Measurements from ENCODE around the gene ILDR2.

Gene ILDR2

DNA sequence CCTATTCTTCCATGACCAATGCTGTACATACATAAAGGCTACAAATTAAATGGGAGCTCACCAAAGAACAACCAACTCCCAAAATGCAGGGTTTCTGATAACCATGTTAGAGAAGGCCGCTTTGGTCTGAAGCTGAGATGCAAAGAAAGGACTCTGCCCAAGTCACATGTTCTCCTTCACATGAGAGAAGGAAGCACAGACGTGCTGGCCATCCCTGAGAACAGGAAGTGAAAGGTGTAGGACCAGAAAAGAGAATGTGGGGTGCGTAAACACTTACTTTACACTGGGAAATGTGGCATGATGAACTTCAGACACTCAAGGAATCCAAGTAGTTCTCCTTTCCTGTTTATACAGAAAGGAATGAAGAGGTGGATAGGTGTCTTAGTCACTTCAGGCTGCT is 67.6 kb downstream of the ILDR2 start:
- Histone ChIP-seq H3K4me3 (ENCODE audit: low read depth, low read length) (no peak overlapping the region), H3K9ac (no peak overlapping the region), H3K27ac (no peak overlapping the region), H3K4me1 (no peaks in the 10 kb centered on the region), H3K79me2 (no peaks in the 10 kb centered on the region), H3K9me3 (ENCODE audit: control insufficient read depth, low read length) (no peaks in the 10 kb centered on the region), H3K27me3 (ENCODE audit: control insufficient read depth, insufficient read depth, low read length) (no peaks in the 10 kb centered on the region), H3K36me3 (ENCODE audit: control insufficient read depth, insufficient read depth, low read length) (no peaks in the 10 kb centered on the region), H2AFZ (no peak overlapping the region), H3K4me2 (ENCODE audit: low read length) (no peak overlapping the region)
- TF ChIP-seq, protein P1, sequence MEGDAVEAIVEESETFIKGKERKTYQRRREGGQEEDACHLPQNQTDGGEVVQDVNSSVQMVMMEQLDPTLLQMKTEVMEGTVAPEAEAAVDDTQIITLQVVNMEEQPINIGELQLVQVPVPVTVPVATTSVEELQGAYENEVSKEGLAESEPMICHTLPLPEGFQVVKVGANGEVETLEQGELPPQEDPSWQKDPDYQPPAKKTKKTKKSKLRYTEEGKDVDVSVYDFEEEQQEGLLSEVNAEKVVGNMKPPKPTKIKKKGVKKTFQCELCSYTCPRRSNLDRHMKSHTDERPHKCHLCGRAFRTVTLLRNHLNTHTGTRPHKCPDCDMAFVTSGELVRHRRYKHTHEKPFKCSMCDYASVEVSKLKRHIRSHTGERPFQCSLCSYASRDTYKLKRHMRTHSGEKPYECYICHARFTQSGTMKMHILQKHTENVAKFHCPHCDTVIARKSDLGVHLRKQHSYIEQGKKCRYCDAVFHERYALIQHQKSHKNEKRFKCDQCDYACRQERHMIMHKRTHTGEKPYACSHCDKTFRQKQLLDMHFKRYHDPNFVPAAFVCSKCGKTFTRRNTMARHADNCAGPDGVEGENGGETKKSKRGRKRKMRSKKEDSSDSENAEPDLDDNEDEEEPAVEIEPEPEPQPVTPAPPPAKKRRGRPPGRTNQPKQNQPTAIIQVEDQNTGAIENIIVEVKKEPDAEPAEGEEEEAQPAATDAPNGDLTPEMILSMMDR (IDR thresholded peaks at IDR 0.05): no peak

DNA sequence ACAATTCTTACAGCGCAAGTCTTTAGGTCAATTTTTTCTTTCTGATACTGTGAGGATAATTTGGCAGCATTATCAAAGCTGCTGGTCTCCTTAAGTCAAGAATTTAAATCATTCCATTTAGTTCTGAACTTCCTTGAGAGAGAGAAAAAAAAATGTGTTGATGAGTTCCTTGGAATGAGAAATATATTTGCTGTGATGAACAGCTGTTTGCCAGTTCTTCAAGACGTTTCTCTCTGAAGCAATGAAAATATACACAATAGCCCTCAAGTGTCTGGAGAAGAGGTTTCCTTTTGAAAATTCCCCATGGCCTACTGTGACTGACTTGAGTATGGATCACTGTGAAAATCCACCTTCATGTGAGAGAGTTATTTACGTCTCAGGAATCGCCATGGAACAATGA is 68.3 kb downstream of the ILDR2 start:
- Histone ChIP-seq H3K4me2 (ENCODE audit: low read length) (no peak overlapping the region), H3K79me2 (no peaks in the 10 kb centered on the region), H3K9ac (no peak overlapping the region), H2AFZ (no peak overlapping the region), H3K9me3 (ENCODE audit: control insufficient read depth, low read length) (no peaks in the 10 kb centered on the region), H3K4me3 (ENCODE audit: low read depth, low read length) (no peak overlapping the region), H3K27ac (no peak overlapping the region), H3K36me3 (ENCODE audit: control insufficient read depth, insufficient read depth, low read length) (no peaks in the 10 kb centered on the region), H3K4me1 (no peaks in the 10 kb centered on the region), H3K27me3 (ENCODE audit: control insufficient read depth, insufficient read depth, low read length) (no peaks in the 10 kb centered on the region)
- TF ChIP-seq, protein P1 (IDR thresholded peaks at IDR 0.05): no peak

DNA sequence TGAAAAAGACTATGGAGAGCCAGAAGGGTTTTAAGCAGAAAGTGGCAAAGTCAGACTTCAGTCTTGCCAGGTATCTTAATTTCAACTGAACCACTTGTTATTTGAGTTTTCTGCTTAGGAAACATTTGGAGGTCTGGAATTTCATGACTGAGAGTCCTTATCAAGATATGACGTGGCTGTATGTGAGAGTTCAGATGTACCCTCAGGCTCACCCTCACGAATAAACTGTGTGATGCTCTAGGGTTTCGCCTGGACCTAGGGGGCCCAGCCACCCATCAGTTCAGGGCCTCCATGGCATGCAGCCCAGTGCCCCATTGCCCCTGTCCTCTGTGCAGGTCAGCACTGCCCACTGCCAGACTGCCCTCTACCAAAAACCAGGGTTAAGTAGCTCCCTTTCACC is 68.7 kb downstream of the ILDR2 start:
- Histone ChIP-seq H3K4me2 (ENCODE audit: low read length) (no peak overlapping the region), H2AFZ (no peak overlapping the region), H3K36me3 (ENCODE audit: control insufficient read depth, insufficient read depth, low read length) (no peaks in the 10 kb centered on the region), H3K79me2 (no peaks in the 10 kb centered on the region), H3K27me3 (ENCODE audit: control insufficient read depth, insufficient read depth, low read length) (no peaks in the 10 kb centered on the region), H3K9ac (no peak overlapping the region), H3K4me1 (no peaks in the 10 kb centered on the region), H3K4me3 (ENCODE audit: low read depth, low read length) (no peak overlapping the region), H3K9me3 (ENCODE audit: control insufficient read depth, low read length) (no peaks in the 10 kb centered on the region), H3K27ac (no peak overlapping the region)
- TF ChIP-seq, protein P1 (IDR thresholded peaks at IDR 0.05): no peak

DNA sequence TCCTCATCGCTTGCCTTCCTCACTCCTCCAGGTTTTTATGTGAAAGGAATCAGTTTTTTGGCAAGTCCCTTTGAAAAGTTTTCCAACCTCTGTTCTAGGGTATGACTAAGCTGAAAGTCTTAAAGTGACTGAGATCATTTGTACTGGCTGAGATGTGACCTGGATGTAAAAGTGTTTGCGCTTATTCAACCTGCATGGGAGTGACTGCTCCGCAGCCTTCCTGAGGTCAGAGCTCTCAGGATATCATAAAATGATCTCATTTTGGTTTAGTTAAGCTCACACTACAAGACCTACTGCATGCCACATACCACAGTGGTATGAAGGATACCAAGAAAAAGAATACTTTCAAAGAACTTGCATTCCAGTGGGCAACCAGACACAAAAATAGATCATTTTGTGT is 69.4 kb downstream of the ILDR2 start:
- no peaks in the 10 kb centered on the region for H3K36me3 ChIP-seq (ENCODE audit: control insufficient read depth, insufficient read depth, low read length)
- TF ChIP-seq, protein P1 (IDR thresholded peaks at IDR 0.05): no peak
- H2AFZ ChIP-seq: no peak overlapping the region
- no peak overlapping the region for H3K9ac ChIP-seq
- H3K4me1 ChIP-seq: no peaks in the 10 kb centered on the region
- H3K9me3 ChIP-seq (ENCODE audit: control insufficient read depth, low read length): no peaks in the 10 kb centered on the region
- no peak overlapping the region for H3K4me3 ChIP-seq (ENCODE audit: low read depth, low read length)
- no peaks in the 10 kb centered on the region for H3K27me3 ChIP-seq (ENCODE audit: control insufficient read depth, insufficient read depth, low read length)
- no peak overlapping the region for H3K4me2 ChIP-seq (ENCODE audit: low read length)
- H3K79me2 ChIP-seq: no peaks in the 10 kb centered on the region
- H3K27ac ChIP-seq: no peak overlapping the region

DNA sequence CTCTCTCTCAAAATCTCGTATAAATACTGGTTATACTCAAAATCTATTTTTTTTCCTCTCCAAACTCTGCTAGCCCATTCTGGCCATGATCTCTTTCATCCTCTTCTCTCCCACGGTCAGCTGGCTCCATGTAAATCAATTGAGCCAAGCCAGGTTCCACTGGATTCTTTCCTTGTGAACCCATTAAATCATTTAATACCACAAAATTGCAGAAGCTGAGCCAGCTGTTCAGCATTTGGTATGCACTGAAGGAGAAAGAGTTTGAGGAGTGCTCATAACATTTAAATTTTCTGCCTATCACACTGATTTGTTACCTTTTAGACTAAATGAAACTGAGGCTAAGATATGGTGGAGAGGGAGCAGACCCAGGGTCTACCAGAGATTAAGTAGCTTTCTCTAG is 70.2 kb downstream of the ILDR2 start:
- no peak overlapping the region for H2AFZ ChIP-seq
- H3K4me3 ChIP-seq (ENCODE audit: low read depth, low read length): no peak overlapping the region
- no peak overlapping the region for H3K27ac ChIP-seq
- H3K4me2 ChIP-seq (ENCODE audit: low read length): no peak overlapping the region
- H3K27me3 ChIP-seq (ENCODE audit: control insufficient read depth, insufficient read depth, low read length): no peaks in the 10 kb centered on the region
- H3K9me3 ChIP-seq (ENCODE audit: control insufficient read depth, low read length): no peaks in the 10 kb centered on the region
- H3K79me2 ChIP-seq: no peaks in the 10 kb centered on the region
- TF ChIP-seq, protein P1 (IDR thresholded peaks at IDR 0.05): no peak
- no peaks in the 10 kb centered on the region for H3K36me3 ChIP-seq (ENCODE audit: control insufficient read depth, insufficient read depth, low read length)
- no peak overlapping the region for H3K9ac ChIP-seq
- no peaks in the 10 kb centered on the region for H3K4me1 ChIP-seq
